Renal pelvis (tissue), 4 donors: ENCODE results near the gene FRMD5. TPM values are rescaled to one million over a fixed set of nuclear protein-coding genes. Genes with fewer than 3 reads are reported as not detected.
"Not testable (repeated sequence)": the region's sequence is repeated elsewhere in the genome, so short reads cannot be mapped to it uniquely, and the experiment has no call there.

Source experiments
- DNase-seq: peaks from one replicate; pipeline ENCODE4 v3.0.0-alpha.2; 2013
- polyA plus RNA-seq, 3 donors: library from polyadenylated mRNA; unstranded; fragments of 120-200 nt; gene quantifications; one replicate each; pipeline ENCODE4 v1.2.1, GENCODE V29; 2013; ENCODE audit not compliant: insufficient read length in 3 of 3

The FRMD5 gene
- polyA plus RNA-seq, 3 donors, result 1.1 to 2.7 (median 1.9) TPM

DNA sequence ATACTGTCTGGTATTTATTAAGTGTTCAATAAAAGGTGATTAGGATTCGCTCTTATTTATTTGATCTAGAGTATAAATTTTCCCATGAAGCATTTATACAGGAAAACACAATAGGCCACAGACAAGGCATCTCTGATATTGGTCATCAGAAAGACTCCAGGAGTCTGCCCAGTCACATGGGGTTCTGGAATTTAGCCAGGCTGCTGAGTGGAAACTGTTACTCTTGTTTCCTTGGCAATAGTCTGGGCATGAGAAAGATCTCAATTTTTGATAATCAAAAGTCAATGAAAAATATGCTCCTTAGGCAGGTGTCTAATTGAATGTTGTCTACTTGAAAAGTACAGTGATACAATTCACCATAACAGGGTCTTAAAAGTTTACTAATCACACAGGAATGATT is 161.2 kb downstream of the FRMD5 start:
- DNase-seq, result no peak

DNA sequence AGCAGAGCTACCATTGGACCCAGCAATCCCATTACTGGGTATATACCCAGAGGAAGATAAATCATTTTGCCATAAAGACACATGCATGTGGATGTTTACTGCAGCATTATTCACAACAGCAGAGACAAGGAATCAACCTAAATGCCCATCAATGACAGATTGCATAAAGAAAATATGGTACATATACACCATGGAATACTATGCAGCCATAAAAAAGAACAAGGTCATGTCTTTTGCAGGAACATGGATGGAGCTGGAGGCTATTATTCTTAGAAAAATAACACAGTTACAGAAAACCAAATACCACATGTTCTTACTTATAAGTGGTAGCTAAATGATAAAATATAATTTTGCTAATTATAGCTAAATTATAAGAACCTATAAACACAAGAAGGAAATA is 162.3 kb downstream of the FRMD5 start:
- not testable (repeated sequence) for DNase-seq

DNA sequence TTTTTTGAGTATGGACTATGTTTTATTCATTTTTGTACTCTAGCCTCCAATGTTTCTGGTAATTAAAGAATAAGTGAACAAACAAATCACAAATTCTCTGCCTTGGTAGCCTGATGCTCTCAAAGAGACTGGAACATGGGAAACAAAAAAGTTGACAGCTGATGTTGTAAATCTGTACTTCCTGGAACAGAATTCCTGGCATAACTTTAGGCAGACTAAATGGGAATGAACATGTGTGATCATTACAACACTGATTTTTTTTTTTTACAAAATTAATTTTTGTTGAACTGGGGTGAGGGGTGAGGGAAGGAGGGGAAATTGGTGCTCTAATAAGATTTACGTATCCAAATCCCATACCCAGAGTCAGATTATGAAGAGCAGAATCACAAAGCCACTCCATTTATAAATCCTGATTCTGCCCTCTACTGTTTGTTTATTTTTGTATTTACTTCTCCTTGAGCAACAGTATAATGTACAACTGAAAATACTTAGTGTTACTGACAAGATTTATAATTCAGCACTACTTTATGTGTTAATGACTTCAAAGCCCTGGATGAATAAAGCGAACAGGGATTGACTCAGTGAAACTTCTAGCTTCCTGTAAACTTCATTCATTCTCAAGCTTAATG is 165.0 kb downstream of the FRMD5 start:
- DNase-seq, result no peak

DNA sequence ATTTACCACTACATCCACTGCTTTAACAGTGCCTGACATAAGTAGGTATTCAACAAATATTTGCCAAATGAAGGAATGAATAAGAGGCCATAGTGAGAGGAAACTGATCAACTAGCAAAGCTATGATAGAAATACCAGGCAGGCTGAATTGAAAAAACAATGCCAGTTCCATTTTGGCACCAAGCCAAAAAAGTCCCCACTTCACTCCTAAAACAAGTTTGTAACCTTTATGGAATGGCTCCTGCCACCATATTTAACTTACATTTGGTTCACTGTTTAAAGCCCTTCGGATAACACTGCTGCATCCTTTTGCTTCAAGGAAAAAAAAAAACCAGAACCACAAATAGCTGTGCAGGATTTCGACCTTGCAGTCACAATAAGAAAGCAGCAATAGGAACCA is 166.1 kb downstream of the FRMD5 start:
- DNase-seq, result no peak

DNA sequence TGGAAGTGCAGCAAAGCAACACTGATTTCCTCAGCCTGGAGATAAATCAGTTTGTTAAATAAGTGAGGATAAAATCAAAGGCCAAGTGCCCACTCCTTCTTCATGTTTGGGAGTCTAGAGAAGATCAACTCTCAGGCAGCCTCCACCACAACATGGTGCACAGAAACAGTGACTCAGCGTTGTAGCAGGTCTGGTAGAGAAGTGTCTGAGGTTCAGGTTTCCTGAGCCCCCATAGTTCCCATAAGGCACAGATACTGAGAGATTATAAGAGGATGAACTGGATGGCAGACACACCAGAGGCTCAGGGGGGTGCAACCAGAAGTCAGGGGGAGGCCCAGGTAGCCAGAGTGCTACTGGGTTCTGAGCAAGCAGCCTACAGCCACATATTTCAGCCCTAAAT is 166.7 kb downstream of the FRMD5 start:
- no peak for DNase-seq

DNA sequence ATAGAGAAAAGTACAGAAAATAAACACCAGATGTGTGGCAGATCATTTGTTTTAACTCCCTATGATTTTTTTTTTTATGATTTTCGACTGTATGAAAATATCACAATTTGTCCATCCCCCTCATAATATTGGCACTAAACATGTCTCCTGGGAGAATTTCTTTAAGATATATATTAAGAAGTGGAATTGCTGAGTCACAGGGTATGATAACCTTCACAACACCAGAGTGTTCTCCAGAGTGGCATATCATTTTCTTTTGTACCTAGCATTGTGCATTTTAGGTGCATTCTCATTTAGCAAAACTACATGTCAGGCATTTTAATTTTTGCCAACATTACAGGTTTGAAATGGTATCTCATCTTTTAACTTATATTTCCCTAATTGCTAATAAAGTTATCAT is 170.9 kb downstream of the FRMD5 start:
- DNase-seq, result no peak

DNA sequence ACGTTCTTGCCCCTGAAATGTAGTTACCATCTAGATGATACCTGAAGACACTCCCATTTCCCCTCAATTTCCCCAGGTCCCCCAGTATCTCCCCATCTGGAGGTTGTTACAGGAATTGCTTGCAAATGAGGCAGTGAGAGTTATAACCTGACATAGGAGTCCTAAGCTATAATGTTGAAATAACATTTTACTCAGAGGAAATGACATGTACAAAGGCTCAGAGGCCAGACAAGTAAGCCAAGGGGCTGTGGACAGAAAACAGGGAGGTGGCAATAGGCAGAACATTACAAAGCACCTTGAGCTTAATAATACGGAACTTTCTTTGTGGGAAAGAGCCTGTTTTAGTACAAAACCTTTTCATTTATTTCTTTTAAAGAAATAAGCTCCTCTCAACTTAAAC is 171.9 kb downstream of the FRMD5 start:
- no peak for DNase-seq

DNA sequence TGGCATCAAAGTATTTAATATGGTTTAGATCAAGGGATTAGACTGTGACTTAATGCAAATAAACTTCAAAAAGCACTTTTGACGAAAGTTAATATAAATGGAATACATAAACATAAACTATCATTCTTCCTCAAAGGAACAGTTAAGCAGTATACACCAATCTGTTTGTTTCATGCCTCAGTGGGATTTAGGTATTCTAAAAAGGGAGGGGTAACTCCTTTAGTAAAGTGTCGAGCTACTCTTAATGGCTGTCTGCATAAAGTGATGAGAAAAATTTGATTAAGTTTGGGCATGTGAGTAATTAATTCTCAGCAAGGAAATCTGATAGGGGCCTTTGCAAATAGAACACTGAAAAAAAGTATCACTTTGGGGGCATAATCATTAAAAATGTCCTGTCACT is 176.9 kb downstream of the FRMD5 start:
- DNase-seq, result no peak

DNA sequence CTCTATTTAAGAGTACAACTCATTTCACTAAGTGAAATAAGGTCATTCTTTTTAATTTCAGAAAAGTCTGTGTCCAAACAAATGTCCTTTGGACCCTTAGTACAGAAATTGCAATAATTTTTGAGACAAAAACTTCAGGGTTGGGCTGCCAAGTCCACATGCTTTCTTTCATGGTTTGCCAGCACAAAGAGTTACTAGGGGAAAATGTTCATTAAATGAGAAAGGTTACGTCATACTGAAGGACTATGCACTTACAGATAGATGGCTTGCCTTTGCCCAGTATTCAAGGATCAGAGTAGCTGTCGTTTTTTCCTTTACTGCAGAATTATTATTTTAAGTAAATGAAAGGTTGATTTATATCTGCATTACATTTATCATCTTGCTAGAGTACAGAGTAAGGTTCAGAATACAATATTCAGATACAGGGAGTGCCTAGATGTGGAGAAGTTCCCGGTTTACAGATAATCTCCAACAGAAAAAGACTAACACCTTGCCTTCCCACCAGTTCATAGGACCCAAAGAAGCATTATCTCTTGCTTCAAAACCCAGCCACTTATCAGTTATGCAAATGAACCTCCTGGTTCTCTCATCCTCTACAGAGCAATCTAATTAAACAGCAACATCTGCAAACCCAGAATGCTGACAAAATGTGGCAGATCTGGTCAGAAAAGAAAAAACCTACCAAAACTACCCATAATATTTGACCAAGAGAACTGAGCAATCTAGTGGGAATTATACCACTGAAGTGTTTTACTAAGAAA is 179.3 kb downstream of the FRMD5 start:
- DNase-seq, result no peak

DNA sequence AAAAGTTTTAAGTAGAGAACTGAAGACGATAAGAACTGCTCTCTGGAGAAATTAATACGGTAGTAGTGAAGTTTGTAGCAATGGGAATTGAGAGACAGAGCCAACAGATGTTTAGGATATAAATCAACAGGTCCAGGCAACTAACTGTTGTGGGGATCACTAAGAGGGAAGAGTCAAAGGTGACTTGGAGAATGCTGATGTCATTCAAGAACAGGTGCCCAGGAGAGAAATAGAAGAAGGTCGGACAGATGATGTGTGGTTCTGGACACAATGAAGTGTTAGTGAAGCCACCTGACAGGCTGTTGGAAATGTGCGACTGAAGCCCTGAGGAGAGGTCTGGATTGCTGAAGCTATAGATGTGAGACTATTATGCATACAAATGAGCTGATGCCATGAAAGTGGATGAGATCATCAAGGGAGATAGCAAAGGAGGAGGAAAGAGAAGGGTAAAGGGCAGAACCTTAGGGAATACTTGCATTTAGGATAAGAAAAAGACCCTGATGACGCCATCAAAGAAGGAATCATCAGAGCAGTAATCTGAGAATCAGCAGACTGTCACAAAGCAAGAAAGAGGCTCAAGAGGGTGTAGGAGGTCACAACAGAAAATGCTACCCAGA is 183.7 kb downstream of the FRMD5 start:
- DNase-seq, result no peak

DNA sequence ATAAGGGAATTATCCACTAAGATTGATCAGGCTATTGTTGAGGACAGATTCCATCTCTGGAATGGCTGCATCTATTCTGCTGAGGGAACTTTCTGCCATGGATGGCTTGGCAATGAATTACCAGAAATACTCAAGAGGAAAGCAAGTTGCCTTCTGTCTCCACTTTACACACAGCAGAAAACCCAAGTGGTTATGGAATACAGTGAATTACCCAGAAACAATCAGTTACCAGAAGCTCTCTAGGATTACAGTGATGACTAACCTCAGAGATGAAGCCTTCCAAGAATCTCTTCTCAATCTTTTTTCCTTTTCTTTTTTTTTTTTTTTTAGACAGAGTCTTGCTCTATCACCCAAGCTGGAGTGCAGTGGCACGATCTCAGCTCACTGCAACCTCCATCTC is 185.0 kb downstream of the FRMD5 start:
- DNase-seq, result no peak

DNA sequence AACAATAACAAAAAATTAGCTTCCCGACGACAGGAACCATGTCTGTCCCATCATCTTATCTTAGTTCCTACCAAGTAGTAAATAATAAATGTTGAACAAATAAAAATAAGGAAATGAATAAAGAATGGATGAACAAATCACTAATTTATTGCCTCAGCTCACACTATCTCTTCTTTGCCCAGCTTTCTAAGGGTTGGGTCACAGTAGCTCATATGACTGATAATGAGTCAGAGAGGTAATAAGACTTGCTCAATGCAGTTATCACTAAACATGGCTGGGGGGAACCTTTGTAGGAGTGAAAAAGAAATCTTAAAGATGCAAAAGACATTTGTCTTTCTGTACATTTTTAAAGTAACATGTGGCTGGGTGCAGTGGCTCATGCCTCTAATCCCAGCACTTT is 186.0 kb downstream of the FRMD5 start:
- no peak for DNase-seq

DNA sequence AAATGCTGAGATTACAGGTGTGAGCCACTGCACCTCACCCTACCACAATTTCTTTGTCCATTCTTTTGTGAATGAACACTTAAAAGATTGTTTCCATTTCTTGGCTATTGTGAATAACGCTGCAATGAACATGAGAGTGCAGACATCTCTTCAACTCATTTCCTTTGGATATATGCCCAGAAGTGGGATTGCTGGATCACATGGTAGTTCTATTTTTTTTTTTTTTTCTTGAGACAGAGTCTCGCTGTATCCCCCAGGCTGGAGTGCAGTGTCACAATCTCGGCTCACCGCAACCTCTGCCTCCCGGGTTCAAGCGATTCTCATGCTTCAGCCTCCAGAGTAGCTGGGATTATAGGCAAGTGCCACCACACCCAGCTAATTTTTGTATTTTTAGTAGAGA is 194.8 kb downstream of the FRMD5 start:
- DNase-seq, result not testable (repeated sequence)

DNA sequence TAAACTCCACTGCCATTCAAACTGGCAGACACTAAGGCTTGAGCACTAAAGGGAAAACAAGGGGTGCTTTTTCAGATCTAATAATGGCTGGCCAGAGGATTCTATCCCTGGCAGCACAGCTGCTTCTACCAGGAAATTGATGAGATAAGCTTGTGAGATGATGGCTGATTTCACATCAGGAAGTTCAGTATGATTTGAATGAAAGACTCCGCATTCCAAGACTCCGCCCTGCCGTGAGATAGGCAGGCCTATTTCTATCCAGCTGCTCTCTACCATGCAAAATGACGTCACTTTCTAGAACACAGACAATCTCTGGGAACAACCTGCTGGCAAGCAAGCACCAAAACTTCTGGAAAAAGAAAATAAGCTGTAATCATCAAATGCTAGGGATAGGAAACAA is 196.5 kb downstream of the FRMD5 start:
- DNase-seq, result no peak

DNA sequence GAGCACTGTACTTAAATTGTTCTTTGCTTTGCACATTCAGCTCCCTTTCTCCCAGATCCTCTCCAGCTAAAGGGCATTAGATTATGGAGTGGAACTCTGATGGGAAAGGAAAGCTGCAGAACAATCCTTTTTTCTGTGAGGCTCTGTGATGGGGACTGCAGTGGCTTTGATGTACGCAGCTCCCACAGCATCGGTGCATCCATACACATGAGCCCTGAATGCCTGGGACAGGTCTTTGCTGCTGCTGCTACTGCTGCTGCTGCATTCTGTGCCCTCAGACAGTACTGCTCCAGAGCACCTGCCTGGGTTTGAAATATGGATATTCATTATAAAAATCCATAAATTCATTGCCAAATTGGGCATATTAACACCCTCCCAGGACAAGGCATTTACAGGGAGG is 203.9 kb downstream of the FRMD5 start:
- no peak for DNase-seq

DNA sequence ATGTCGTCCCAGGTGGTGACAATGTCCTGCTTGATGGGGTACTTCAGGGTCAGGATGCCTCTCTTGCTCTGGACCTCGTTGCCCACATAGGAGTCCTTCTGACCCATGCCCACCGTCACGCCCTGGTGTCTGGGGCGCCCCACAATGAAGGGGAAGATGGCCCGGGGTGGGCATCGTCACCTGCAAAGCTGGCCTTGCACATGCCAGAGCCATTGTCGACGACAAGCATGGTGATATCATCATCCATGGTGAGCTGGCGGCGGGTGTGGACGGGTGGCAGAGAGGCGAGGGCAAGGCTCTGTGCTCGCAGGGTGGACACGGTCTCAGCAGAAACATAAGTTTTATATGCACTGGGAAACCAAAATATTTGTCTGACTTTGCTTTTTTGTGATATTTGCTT is 205.1 kb downstream of the FRMD5 start:
- DNase-seq, result no peak

DNA sequence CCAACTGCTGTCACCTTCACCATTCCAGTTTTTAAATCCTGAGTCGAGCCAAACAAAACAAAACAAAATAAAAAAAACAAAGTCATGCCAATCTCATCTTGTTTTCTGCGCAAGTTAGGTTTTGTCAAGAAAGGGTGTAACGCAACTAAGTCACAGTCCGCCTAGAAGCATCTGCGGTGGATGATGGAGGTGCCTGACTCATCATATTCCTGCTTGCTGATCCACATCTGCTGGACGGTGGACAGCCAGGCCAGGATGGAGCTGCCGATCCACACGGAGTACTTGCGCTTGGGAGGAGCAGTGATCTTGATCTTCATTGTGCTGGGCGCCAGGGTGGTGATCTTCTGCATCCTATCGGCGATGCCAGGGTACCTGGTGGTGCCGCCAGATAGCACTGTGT is 206.2 kb downstream of the FRMD5 start:
- no peak for DNase-seq

DNA sequence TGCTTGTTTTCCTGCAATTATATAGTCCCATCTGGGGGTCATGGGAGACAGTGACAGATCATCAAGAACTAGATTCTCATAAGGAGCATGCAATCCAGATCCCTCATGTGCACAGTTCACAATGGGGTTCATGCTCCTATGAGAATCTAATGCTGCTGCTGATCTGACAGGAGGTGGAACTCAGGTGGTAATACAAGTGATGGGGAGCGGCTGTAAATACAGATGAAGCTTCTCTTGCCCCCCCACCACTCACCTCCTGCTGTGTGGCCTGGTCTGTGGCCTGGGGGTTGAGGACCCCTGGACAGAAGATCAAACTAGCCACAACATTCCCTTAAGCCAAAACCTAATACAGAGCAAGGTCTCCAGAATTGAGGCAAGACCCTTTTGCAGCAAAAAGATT is 207.1 kb downstream of the FRMD5 start:
- no peak for DNase-seq

DNA sequence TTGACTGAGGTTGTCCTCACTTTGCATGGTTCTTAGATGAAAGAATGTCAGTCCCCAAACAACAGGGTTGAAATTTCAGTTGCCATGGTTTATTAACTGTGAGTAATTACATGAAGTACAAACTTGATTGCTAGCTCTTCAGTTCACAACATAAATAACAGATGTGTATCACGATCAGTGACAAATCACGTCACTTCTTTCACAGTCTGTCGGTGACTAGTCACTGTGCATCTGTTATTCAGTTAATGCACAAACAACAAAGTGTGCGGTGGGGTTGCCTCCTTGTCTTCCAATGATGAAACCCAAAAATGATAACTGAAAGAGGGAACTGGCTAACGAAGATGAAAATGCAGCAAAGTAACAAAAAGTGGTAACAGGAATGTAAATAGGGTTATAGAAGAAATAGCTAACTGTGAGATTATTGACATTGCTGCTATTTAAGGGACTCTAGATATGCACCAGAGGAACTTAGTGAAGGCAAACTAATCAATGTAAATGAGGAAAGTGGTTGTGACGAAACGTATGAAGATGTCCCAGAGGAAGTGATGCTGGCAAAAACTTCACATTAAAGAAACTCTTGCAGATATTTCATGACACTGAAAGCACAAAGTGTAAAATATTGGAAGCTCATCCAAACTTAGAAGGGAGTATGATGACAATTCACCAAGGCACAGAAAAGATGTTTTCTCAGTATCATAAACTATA is 208.9 kb downstream of the FRMD5 start:
- DNase-seq, result no peak

DNA sequence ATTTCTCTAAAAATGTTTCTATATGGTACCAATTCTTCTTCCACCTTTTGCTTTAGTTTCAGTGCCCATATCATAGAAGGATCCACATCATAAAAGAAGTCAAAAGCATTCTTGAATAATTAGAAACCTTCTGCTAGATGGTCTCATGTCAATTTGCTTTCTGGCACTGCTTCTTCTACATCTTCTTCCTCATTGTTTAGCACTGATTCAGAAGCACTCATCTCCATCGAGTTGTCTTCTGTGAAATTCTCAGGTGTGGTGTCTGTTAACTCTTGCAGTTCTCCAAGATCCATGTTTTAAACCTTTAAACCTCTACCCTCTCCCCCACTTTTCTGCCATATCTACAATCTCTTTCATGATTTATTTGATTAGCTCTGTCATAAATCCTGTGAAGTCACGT is 213.5 kb downstream of the FRMD5 start:
- DNase-seq, result no peak

DNA sequence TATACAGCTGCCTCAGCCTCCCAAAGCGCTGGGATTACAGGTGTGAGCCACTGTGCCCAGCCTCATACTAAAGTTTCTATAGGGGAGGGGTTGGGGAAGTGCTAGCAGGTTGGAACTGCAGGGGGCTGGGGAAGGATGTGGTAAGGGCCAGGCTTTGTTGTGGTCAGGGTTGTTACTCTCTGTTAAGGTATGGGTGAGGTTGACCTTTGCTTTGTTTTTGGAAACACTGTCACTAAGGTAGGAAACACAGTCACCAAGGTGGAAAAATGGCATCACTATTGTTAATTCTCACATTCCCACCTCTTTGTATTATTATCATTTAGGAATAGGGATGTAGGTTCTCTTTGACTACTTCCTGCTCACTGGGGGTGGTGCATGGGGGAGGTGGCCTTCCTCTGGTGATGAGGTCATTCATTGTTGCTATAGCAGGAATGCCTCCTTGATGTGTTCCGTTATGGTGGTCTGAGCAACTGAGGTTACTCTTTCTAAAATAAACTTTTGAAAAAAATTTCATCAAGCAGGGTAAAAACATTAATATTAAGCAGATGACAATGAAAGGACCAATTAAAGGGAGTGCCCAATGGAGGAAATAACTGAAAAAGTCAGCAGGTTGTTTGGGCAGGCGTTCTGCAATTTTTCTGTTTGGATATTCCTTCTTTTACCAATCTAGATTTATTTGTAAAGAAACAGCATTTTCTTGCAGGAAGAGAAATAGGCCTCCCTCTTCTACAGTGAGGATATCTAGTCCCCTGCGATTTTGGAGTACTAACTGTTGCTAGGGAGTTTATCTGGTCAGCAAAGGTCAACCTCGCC is 217.8 kb downstream of the FRMD5 start:
- DNase-seq, result no peak

DNA sequence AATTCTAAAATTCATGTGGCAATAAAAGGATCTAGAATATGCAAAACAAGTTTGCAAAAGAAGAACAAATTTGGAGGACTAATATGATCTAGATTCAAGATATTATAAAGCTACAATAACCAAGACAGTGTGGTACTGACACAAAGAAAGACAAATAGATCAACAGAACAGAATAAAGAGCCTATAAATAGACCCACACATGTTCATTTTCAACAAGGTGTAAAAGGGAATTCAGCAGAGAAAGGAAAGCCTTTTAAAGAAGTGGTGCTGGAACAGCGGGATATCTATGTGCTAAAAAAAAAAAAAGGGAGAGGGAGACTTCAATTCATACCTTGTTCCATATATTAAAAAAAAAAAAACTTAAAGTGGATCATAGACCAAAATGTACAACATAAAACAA is 219.3 kb downstream of the FRMD5 start:
- no peak for DNase-seq
